Keratinocyte (primary cell): Measurements from ENCODE around the gene TPSAB1. TPM values are rescaled to one million over a fixed set of nuclear protein-coding genes. Genes with fewer than 3 reads are reported as not detected.

Experiments used
- DNase-seq: peaks from one replicate; pipeline ENCODE4 v3.0.0-alpha.2; 2011; ENCODE audit warnings: low read depth, missing footprints, low spot score
- FAIRE-seq: peaks from 2 replicates; lab custom pipeline; 2011; peaks lifted over from hg19 to GRCh38; lab: Jason Lieb, UNC
- H2AFZ ChIP-seq: 2 replicates; pipeline ENCODE4 v1.6.0; 2012; ENCODE audit warnings: low read length, control low read depth, inconsistent platforms; ENCODE audit not compliant: control insufficient read depth
- H3K27ac ChIP-seq: 2 replicates; pipeline ENCODE4 v1.5.1; 2011; ENCODE audit warnings: low read length; ENCODE audit not compliant: control insufficient read depth, insufficient read depth
- H3K27me3 ChIP-seq: 3 replicates; pipeline ENCODE4 v1.6.0; 2011; ENCODE audit warnings: low read length; ENCODE audit not compliant: control insufficient read depth, insufficient read depth; ENCODE audit errors: extremely low read depth
- H3K36me3 ChIP-seq, 2 experiments: 2 replicates in 1 of 2; 3 replicates in 1 of 2; pipeline ENCODE4 v1.5.1; 2011; ENCODE audit warnings: low read length in 2 of 2, mild to moderate bottlenecking in 1 of 2; ENCODE audit not compliant: control insufficient read depth in 2 of 2, insufficient read depth in 2 of 2; ENCODE audit errors: extremely low read depth in 1 of 2
- H3K4me1 ChIP-seq: 3 replicates; pipeline ENCODE4 v1.5.1; 2011; ENCODE audit warnings: low read length; ENCODE audit not compliant: control insufficient read depth, insufficient read depth; ENCODE audit errors: extremely low read depth
- H3K4me2 ChIP-seq: 3 replicates; pipeline ENCODE4 v1.6.0; 2011; ENCODE audit warnings: low read depth, low read length; ENCODE audit not compliant: control insufficient read depth, insufficient read depth; ENCODE audit errors: extremely low read depth
- H3K4me3 ChIP-seq, 3 experiments: fragments of 200-600 bp in 1 of 3; sonication (generic) in 1 of 3; 2 replicates in 2 of 3; 3 replicates in 1 of 3; pipeline ENCODE4 v1.5.1; 2011 to 2016; ENCODE audit warnings: low read length in 3 of 3, mild to moderate bottlenecking in 3 of 3, control low read depth in 2 of 3, inconsistent platforms in 1 of 3, low read depth in 1 of 3, mixed read lengths in 1 of 3, mixed run types in 1 of 3, moderate library complexity in 1 of 3; ENCODE audit not compliant: control insufficient read depth in 2 of 3, insufficient read depth in 2 of 3; ENCODE audit errors: extremely low read depth in 1 of 3
- H3K79me2 ChIP-seq: 2 replicates; pipeline ENCODE4 v1.6.0; 2012; ENCODE audit warnings: low read length; ENCODE audit not compliant: control insufficient read depth, insufficient read depth
- H3K9ac ChIP-seq: 3 replicates; pipeline ENCODE4 v1.6.0; 2011; ENCODE audit warnings: low read length; ENCODE audit not compliant: control insufficient read depth, insufficient read depth; ENCODE audit errors: extremely low read depth
- H3K9me1 ChIP-seq: 3 replicates; pipeline ENCODE4 v1.6.0; 2011; ENCODE audit warnings: low read length; ENCODE audit not compliant: control insufficient read depth, insufficient read depth; ENCODE audit errors: extremely low read depth
- H3K9me3 ChIP-seq: 2 replicates; pipeline ENCODE4 v1.5.1; 2012; ENCODE audit warnings: low read depth, low read length; ENCODE audit not compliant: control insufficient read depth
- H4K20me1 ChIP-seq: 3 replicates; pipeline ENCODE4 v1.6.0; 2011; ENCODE audit warnings: low read length; ENCODE audit not compliant: control insufficient read depth, insufficient read depth; ENCODE audit errors: extremely low read depth
- CTCF ChIP-seq, 3 experiments: IDR thresholded peaks in 1 of 3; conservative IDR thresholded peaks in 1 of 3; optimal IDR thresholded peaks in 1 of 3; 2 replicates in 2 of 3; 3 replicates in 1 of 3; pipeline versions ENCODE3 to v1.5.1; 2011; ENCODE audit warnings: low read length in 3 of 3, mild to moderate bottlenecking in 3 of 3, moderate library complexity in 2 of 3, control low read depth in 1 of 3, inconsistent platforms in 1 of 3; ENCODE audit not compliant: insufficient read depth in 2 of 3; ENCODE audit errors: extremely low read depth in 1 of 3
- EZH2 ChIP-seq: IDR thresholded peaks from one replicate; pipeline ENCODE4 v1.6.1; 2012; ENCODE audit warnings: inconsistent platforms, mild to moderate bottlenecking, low read length, moderate library complexity
- dilution Hi-C: fragments of 300-500 bp; cut with MboI; formaldehyde crosslinking; loops from one replicate; pipeline ENCODE4 v1.7.0; 2020; ENCODE audit warnings: low sequenced_read_pairs; ENCODE audit not compliant: extremely low pct_ligation_motif_present
- polyA plus RNA-seq, 5 experiments: library from polyadenylated mRNA; depleted of rRNA in 3 of 5; stranded (reverse) in 3 of 5; stranded (forward) in 1 of 5; unstranded in 1 of 5; fragments of >200 nt; gene quantifications; 1 replicate in 1 of 5; 2 replicates in 3 of 5; 3 replicates in 1 of 5; pipeline versions ENCODE4 v1.2.1 to v1.2.3, GENCODE V29; 2011 to 2012; ENCODE audit warnings: missing spikeins in 2 of 5, low read depth in 1 of 5, low replicate concordance in 1 of 5

Gene TPSAB1
- polyA plus RNA-seq, 1 donor (not counting 4 experiments of a cell fraction or from before 2014, with no cell fraction given): not detected

GRCh38 chr16:1193143-1193824 is 47.2 kb upstream of the TPSAB1 start:
- Histone ChIP-seq H4K20me1 (no peaks in the 10 kb centered on the region), H3K4me1 (no peaks in the 10 kb centered on the region), H3K4me3 (no peak overlapping the region), H2AFZ (no peak overlapping the region), H3K9me3 (no peaks in the 10 kb centered on the region), H3K79me2 (no peaks in the 10 kb centered on the region), H3K4me2 (no peak overlapping the region), H3K9ac (no peak overlapping the region), H3K27me3 (no peaks in the 10 kb centered on the region), H3K9me1 (no peaks in the 10 kb centered on the region), H3K27ac (no peak overlapping the region), H3K36me3 (no peaks in the 10 kb centered on the region)
- dilution Hi-C loops: no loop called here
- FAIRE-seq (no peak), DNase-seq (no peak)
- no peak for TF ChIP-seq CTCF (optimal IDR thresholded peaks at IDR 0.05 in 1 of 3, IDR thresholded peaks at IDR 0.05 in 1 of 3, conservative IDR thresholded peaks at IDR 0.05 in 1 of 3; ENCODE audit: extremely low read depth in 1 of 3, insufficient read depth in 2 of 3, low read length in 3 of 3)

- dilution Hi-C loops: no loop called here
- Histone ChIP-seq H3K4me1 (no peaks in the 10 kb centered on the region), H2AFZ (no peak overlapping the region), H3K36me3 (no peaks in the 10 kb centered on the region), H3K4me2 (no peak overlapping the region), H3K9me3 (no peaks in the 10 kb centered on the region), H3K4me3 (no peak overlapping the region), H4K20me1 (no peaks in the 10 kb centered on the region), H3K27ac (no peak overlapping the region), H3K79me2 (no peaks in the 10 kb centered on the region), H3K9me1 (no peaks in the 10 kb centered on the region), H3K9ac (no peak overlapping the region), H3K27me3 (no peaks in the 10 kb centered on the region)
- FAIRE-seq (no peak), DNase-seq (no peak)
- TF ChIP-seq CTCF (optimal IDR thresholded peaks at IDR 0.05 in 1 of 3, IDR thresholded peaks at IDR 0.05 in 1 of 3, conservative IDR thresholded peaks at IDR 0.05 in 1 of 3; ENCODE audit: extremely low read depth in 1 of 3, insufficient read depth in 2 of 3, low read length in 3 of 3) (no peak), EZH2 (no peak)
These were observed 46.5 kb upstream of the TPSAB1 start for GRCh38 chr16:1193825-1194581.
